Erythroblast (primary cell): ENCODE results near the gene AFMID.
"Not testable (repeated sequence)": the region's sequence is repeated elsewhere in the genome, so short reads cannot be mapped to it uniquely, and the experiment has no call there.

Experiments
- DNase-seq, 2 experiments: peaks; one replicate each; lab custom pipeline; 2025; lab: John Stamatoyannopoulos, UW
- GATA1 ChIP-seq: IDR thresholded peaks from 2 replicates; pipeline ENCODE4 v1.6.1; 2011; ENCODE audit warnings: low read depth, mild to moderate bottlenecking, control low read depth, low read length, moderate library complexity
- POLR2A ChIP-seq: IDR thresholded peaks from 2 replicates; pipeline ENCODE4 v1.6.1; 2011; ENCODE audit warnings: mild to moderate bottlenecking, low read length

AFMID gene

GRCh38 chr17:78230252-78230962, 43.2 kb downstream of the AFMID start:
- DNase-seq, result no peak
- TF ChIP-seq POLR2A, result no peak
- no peak for TF ChIP-seq GATA1

- DNase-seq, result no peak
- TF ChIP-seq POLR2A (no peak), GATA1 (no peak)
Observed at GRCh38 chr17:78230996-78231935, 44.1 kb downstream of the AFMID start, which contains the start of gene TMEM235. Gene TMEM235, plus strand, starts transcription at chr17:78231631. Its CDS starts 393 bp downstream, at chr17:78232024.

DNA sequence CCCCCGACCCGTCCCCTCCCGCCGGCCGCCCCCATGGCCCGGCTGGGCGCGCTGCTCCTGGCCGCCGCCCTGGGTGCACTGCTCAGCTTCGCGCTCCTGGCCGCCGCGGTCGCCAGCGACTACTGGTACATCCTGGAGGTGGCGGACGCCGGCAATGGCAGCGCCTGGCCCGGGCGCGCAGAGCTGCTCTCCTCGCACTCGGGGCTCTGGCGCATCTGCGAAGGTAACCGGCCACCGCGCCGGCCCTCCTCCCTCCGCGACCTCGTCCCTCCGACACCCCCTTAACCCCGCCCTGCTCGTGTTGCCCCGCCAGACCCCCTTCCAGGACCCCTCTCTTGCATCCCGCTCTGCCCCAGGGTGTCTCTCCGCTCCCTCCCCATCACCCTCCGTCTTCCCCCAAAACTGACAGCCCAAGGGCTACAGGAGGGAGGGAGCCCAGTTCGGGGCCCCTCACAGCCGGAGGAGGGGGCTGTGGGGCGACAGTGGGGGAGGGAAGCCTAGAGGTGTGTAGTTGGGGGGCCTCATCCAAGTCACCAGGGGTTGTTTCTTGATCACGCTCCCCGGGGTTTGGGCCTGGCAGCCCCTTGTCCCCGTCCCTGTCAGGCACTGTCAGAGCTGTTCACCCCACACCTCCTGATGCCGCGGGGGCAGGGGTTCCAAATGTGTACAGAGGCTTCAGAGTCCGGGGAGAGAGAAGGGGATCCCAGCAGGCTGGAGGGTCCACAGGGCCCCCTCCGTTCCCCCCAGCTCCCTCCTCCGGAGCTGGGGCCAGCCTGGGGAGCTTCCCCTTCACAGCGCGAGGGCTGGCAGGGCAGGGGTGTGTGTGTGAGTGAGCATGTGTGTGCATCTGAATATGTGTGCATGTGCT, 45.1 kb downstream of the AFMID start:
- no peak for DNase-seq
- no peak for TF ChIP-seq POLR2A
- TF ChIP-seq GATA1, result no peak

DNA sequence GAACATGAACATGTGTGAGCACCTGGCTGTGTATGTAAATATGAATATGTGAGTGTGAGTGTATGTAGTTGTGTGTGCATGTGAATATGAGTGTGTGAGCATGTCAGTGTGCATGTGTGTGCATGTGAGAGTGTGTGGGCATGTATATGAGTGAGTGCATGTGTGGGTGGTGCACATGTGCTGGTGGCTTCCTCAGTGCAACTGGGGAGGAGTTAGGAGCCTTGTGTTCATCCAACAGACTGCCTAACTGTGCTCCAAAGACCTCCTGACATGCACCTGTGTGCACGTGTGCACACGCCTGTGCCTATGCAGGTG, 45.7 kb downstream of the AFMID start:
- TF ChIP-seq GATA1, result no peak
- no peak for TF ChIP-seq POLR2A
- DNase-seq, result no peak

GRCh38 chr17:78233678-78234077, 46.5 kb downstream of the AFMID start:
- TF ChIP-seq GATA1 (no peak), POLR2A (no peak)
- DNase-seq, result no peak

DNA sequence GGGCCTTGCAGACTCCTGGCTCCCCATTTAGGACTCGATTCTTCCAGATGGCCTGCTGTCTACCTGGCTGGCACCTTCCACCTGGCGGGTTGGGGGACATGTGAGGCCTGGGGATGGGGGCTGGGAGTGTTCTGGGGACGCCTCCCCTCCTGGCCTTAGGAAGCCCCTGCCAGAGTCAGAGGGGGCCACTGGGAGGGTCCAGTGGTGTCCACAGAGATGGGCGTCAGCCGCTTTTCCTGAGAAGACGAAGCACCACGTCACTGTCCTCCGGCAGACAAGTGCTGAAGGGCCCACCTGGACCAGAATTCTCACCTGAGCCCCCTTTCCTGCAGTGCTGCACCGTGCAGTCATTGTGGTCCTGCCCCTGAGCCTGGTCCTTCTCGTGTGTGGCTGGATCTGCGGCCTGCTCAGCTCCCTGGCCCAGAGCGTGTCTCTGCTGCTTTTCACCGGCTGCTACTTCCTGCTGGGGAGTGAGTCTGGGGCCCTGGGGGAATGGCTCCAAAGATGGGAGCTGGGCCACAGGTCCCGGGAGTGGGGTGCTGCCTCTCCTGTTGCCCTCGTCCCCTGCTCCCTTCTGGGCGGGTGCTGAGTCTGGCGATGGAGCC, 47.2 kb downstream of the AFMID start:
- TF ChIP-seq GATA1 (no peak), POLR2A (no peak)
- DNase-seq, result no peak

GRCh38 chr17:78235022-78235421, 47.9 kb downstream of the AFMID start:
- not testable (repeated sequence) for DNase-seq

- no peak for DNase-seq
Observed at GRCh38 chr17:78235885-78236284, 48.7 kb downstream of the AFMID start.

DNA sequence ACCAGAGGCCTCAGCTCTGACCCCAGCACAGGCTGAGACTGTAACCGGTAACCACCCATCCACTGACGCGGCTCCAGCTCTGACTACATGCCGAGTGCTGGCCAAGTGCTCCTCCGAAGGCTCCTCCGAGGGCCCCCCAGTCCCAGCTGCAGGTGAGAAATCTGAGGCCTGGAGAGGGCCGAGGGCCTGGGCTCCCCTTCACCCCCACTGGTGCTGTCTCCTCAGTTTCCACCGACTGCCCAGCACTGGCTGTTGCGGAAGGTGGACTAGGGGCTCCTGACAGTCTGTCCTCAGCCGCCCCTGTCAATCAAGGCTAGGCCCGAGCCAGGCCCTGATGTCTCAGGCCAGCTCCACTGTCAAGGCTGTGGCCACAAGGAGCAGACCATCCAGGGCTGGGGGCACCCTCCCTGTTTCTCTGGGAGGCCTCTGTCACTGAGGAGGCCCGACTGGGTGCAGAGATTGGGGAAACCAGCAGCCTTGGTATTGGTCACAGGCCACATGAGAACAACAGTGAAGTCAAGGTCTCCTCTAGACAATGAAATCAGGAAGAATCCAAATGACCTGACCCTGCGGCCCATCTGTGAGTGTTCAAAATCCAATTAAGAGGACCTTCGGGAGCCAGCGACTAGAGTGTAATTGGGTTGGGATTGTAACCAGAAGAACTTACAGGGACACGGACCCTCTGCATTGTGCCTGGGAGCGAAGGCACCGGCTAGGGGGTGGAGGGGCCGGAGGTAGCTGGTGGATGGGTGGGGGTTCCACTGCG, 49.4 kb downstream of the AFMID start:
- TF ChIP-seq GATA1, result no peak
- TF ChIP-seq POLR2A, result no peak

More at GRCh38 chr17:78235885-78236284, 48.7 kb downstream of the AFMID start:
- TF ChIP-seq GATA1, result no peak
- TF ChIP-seq POLR2A, result no peak

DNA sequence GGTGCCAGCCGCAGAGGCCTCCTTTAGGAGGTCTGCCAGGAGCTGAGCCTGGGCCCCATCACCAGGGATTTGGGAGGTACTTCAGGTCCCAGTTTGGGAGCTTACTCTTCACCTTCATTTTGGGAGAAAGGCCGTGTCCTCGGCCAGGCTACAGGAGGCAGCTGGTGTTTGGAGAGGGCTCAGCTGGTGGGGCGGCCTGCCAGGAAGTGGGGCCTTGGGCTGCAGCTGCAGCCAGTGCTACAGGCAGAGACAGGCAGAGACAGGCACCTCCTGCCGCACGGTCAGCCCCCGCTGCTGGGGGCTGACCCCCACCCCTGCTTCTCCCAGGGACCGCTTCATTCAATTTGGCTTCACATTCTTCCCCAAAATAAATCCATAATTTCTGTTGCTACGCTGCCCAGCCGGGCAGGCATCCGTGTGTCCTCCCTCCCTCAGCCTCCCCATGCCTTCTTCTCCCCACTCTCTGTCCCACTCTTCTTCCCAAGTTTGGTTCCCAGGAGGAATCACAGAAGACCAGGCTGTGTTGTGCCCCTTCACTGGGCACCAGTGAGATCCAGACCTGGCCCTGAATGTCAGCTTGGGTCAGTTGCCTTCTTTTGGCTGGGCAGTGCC, 50.3 kb downstream of the AFMID start:
- no peak for DNase-seq
- TF ChIP-seq GATA1, result no peak
- no peak for TF ChIP-seq POLR2A

More for the DNA sequence above, 49.4 kb downstream of the AFMID start:
- no peak for DNase-seq

DNA sequence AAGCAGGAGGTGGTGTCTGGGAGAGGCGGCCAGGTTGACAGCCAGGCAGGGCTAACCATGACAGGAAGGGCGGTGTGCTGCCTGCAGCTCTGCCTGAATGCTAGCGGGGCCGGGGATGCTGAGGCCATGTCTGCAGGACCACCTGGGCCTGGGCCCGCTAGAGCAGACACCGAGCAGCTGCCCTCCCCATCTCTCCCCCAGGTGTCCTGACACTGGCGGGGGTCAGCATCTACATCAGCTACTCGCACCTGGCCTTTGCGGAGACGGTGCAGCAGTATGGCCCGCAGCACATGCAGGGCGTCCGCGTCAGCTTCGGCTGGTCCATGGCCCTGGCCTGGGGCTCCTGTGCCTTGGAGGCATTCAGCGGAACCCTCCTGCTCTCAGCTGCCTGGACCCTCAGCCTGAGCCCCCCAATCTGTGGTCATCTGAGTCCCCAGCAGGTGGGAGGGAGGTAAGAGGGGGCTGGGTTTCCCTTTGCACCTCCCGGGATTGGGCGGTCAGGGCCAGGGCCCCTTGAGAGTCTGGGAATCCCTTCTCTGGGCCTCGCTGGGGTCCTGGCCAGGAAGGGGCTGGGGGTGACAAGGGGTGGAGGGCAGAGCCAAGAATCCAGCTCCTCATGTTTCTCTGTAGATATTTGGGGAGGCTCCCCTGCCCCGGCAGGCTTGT, 51.8 kb downstream of the AFMID start:
- TF ChIP-seq GATA1, result no peak
- no peak for TF ChIP-seq POLR2A
- no peak for DNase-seq
